HAP-1 (cell line): ENCODE measurements around the gene MEI1.

Experiments used
- DNase-seq, 2 experiments: peaks; one replicate each; pipeline ENCODE4 v3.0.0-alpha.2; 2016 to 2020; ENCODE audit warnings: low spot score in 2 of 2
- H3K27me3 ChIP-seq: fragments of 250-450 bp; sonication (Bioruptor Pico); 2 replicates; pipeline ENCODE4 v1.5.1; 2020; ENCODE audit warnings: low read depth, mild to moderate bottlenecking, moderate library complexity
- H3K36me3 ChIP-seq: fragments of 250-450 bp; sonication (Bioruptor Pico); replicated peaks from 2 replicates; pipeline ENCODE4 v1.5.1; 2020; ENCODE audit warnings: mild to moderate bottlenecking
- H3K4me1 ChIP-seq: fragments of 250-450 bp; sonication (Bioruptor Pico); 2 replicates; pipeline ENCODE4 v1.5.1; 2020; ENCODE audit warnings: mild to moderate bottlenecking
- H3K4me3 ChIP-seq: fragments of 250-450 bp; sonication (Bioruptor Pico); 2 replicates; pipeline ENCODE4 v1.5.1; 2020; ENCODE audit warnings: mild to moderate bottlenecking, moderate library complexity
- H3K9me3 ChIP-seq: fragments of 250-450 bp; sonication (Bioruptor Pico); 2 replicates; pipeline ENCODE4 v1.5.1; 2020; ENCODE audit warnings: mild to moderate bottlenecking, moderate library complexity
- in situ Hi-C: fragments of 300-500 bp; cut with MboI; formaldehyde crosslinking; loops from 3 replicates; pipeline ENCODE4 v1.14.3; 2020; ENCODE audit warnings: low sequenced_read_pairs, inconsistent platforms, mixed read lengths

The MEI1 gene

GRCh38 chr22:41844513-41844912, 145.2 kb downstream of the MEI1 start:
- no peak for DNase-seq
- peaks cover 18% of the 10 kb centered on the region for H3K4me1 ChIP-seq

DNA sequence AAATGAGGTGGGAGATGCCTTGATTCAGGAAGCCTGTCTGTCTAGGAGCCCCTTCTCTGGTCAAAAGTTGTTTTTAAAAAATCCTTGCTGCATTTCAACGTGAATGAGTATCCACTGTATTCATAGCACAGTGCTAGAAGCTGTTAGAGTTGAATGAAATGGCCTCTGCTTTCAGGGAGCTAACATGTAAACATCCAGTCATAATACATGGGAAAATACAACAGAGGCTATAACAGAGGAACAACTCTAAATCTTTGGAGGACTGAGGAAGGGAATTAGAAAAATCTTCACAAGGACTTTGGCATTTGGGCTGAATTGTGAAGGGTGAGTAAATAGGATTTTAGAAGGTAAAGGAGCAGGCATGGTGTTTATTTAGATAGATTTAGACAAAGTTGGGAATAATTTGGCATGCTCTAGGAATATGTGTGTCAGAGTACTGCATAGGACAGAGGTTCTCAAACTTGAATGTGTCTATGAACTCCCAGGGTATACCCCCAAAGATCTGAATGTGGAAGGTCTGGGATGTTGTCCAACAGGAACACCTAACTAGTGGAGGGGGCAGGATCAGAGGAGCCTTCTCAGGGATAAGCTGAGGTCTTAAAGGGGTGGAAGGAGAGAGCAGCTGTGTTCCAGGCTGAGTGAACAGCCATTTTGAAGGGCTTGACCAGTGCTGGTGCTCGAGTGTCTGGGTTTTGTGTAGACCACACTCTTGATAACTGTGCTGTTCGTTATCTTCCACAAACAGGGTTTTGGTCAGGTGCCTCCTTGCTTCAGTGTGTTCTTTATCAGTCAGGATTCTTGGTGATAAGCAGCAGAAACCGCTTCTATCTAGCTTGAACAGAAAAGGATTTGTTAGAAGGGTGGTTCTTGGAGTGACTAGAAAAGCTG, 146.3 kb downstream of the MEI1 start:
- in situ Hi-C loops, result no loop called here

More at GRCh38 chr22:41844513-41844912, 145.2 kb downstream of the MEI1 start:
- Histone ChIP-seq H3K9me3 (no peaks in the 10 kb centered on the region), H3K27me3 (no peaks in the 10 kb centered on the region), H3K4me3 (no peak overlapping the region), H3K36me3 (peaks cover 39% of the 10 kb centered on the region)
- in situ Hi-C loops, result no loop called here

DNA sequence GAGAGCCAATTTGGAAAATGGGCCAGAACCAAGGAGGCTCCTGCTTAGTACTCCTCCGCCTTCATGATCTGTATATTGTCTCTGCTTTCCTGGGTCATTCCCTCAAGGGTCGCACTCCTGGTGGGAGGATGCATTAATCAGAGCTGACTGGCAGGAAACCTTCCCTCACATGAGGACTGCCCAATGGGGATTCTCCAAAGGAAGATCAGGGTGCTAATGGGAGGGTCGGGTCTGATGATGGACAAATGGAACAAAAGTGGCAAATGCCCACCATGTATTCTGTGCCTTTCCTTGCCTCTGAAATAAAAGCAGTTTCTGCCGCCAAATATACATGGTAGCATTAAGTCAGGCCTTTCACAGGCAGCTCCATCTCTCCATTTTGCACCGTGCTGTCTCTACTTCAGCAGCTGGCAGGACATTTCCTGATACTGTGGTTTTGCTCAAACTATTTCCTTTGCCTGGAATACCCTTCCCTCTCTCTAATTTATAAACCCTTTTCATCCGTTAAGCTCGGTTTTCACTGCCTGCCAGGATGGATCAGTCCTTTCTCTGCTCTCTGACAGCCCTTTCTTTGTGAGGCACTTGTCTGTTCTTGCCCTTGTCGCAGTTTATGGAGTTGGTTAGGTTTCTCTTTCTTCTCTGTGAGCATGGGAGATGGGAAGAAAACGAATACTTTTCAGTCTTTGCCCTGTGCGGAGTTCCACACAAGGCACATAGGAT, 147.1 kb downstream of the MEI1 start:
- H3K9me3 ChIP-seq, result no peaks in the 10 kb centered on the region
- peaks cover 33% of the 10 kb centered on the region for H3K36me3 ChIP-seq
- in situ Hi-C loops, result no loop called here
- DNase-seq, result no peak
- H3K27me3 ChIP-seq, result no peaks in the 10 kb centered on the region
- peaks cover 7% of the 10 kb centered on the region for H3K4me1 ChIP-seq
- H3K4me3 ChIP-seq, result no peak overlapping the region

More for the DNA sequence above, 146.3 kb downstream of the MEI1 start:
- H3K4me3 ChIP-seq, result no peak overlapping the region
- H3K27me3 ChIP-seq, result no peaks in the 10 kb centered on the region
- peaks cover 13% of the 10 kb centered on the region for H3K4me1 ChIP-seq
- peaks cover 35% of the 10 kb centered on the region for H3K36me3 ChIP-seq
- DNase-seq, result no peak
- no peaks in the 10 kb centered on the region for H3K9me3 ChIP-seq

DNA sequence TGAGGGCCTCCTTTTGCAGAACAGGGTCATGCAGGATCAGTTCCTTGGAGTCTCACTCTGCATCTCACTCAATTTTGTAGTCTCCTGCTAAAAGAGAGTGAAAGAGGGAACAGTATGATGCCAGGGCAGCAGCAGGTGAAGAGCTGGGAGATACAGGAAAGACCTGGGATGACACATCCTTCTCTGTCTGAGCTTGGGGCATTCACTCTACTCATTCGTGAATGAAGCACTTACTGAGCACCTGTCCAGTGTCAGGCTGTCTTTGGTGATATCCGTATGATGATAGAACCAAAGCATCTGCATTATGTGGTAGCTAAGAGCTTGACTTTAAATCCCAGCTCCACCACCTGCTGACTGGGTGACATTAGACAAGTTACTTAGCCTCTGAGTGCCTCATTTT, 148.0 kb downstream of the MEI1 start:
- no peaks in the 10 kb centered on the region for H3K9me3 ChIP-seq
- no peak overlapping the region for H3K4me3 ChIP-seq
- no peaks in the 10 kb centered on the region for H3K27me3 ChIP-seq
- H3K36me3 ChIP-seq, result peaks cover 26% of the 10 kb centered on the region
- DNase-seq, result no peak
- in situ Hi-C loops, result no loop called here
- H3K4me1 ChIP-seq, result peaks cover 7% of the 10 kb centered on the region

DNA sequence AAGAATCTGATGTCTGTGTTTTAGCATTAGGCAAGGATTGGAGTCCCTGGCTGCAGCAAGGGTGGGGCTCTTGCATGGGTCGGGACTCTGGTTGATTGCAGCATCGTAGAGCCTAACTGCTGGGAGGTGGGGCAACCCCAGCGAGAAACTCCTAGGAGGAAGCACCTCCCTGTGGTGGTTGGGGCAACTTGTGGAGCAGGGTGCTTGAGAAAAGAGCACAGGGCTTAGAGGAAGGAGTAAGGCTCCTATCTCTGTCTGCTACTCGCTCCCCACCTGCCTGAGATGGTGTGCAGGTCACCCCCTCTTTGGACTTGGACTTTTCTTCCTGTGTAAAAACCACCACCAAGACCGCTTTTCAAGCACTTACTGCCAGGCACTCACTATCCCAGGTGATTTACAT, 149.2 kb downstream of the MEI1 start:
- Histone ChIP-seq H3K4me3 (no peak overlapping the region), H3K4me1 (peaks cover 7% of the 10 kb centered on the region), H3K36me3 (peaks cover 17% of the 10 kb centered on the region), H3K27me3 (no peaks in the 10 kb centered on the region), H3K9me3 (no peaks in the 10 kb centered on the region)
- no peak for DNase-seq
- in situ Hi-C loops, result no loop called here
